Body of pancreas (tissue), 4 donors: ENCODE results near the gene AMOTL1.
"Not testable (repeated sequence)": the region's sequence is repeated elsewhere in the genome, so short reads cannot be mapped to it uniquely, and the experiment has no call there.

Experiments
- CTCF ChIP-seq, 7 experiments: fragments of 450-650 bp in 4 of 7; fragments of 200-600 bp in 3 of 7; sonication (generic) in 3 of 7; IDR thresholded peaks; one replicate each; pipeline ENCODE4 v1.5.1; 2016 to 2019; ENCODE audit warnings: antibody characterized with exemption in 7 of 7
- POLR2A ChIP-seq, 3 donors: fragments of 450-650 bp; IDR thresholded peaks; one replicate each; pipeline ENCODE4 v1.6.1; 2016; ENCODE audit warnings: antibody characterized with exemption in 3 of 3, mild to moderate bottlenecking in 2 of 3

- not testable (repeated sequence) for TF ChIP-seq CTCF, POLR2A (IDR thresholded peaks at IDR 0.05)
Measured at GRCh38 chr11:94913718-94914394, 145.7 kb downstream of the AMOTL1 start.
